T-cell (primary cell): ENCODE results near the gene KAZN. TPM values are rescaled to one million over a fixed set of nuclear protein-coding genes. Genes with fewer than 3 reads are reported as not detected.

Experiments
- ATAC-seq, 4 experiments: fragments of 200-7000 bp in 3 of 4; fragments of 150-1000 bp in 1 of 4; cut with Tn5 transposase; replicated peaks in 1 of 4; 1 replicate in 3 of 4; 2 replicates in 1 of 4; pipeline ENCODE4 v1.10.0; 2021; ENCODE audit warnings: moderate library complexity in 3 of 4, mild to moderate bottlenecking in 2 of 4, moderate number of reproducible peaks in 1 of 4
- CTCF ChIA-PET, 2 donors: fragments of 300-600 bp; sonication (Branson Sonifier 250); formaldehyde crosslinking; loops; one replicate each; lab custom pipeline; 2022; ENCODE audit warnings: antibody characterized with exemption in 2 of 2; lab: Charles Lee
- POLR2A ChIA-PET, 2 donors: fragments of 300-600 bp; sonication (Branson Sonifier 250); formaldehyde crosslinking; loops; one replicate each; lab custom pipeline; 2022; ENCODE audit warnings: antibody characterized with exemption in 2 of 2; lab: Charles Lee
- DNase-seq, 35 experiments: peaks; one replicate each; pipeline versions ENCODE4 v3.0.0 to v3.0.0-alpha.2; 2013 to 2023
- H3K27ac ChIP-seq: one replicate; pipeline ENCODE4 v1.5.1; 2013; ENCODE audit warnings: low read length
- H3K27me3 ChIP-seq, 2 experiments: replicated peaks in 1 of 2; 1 replicate in 1 of 2; 2 replicates in 1 of 2; pipeline versions ENCODE4 v1.6.1 to v1.7.0; 2013; ENCODE audit warnings: low read length in 1 of 2, mixed read lengths in 1 of 2; ENCODE audit not compliant: control insufficient read depth in 2 of 2, insufficient read depth in 2 of 2; ENCODE audit errors: extremely low read depth in 1 of 2
- H3K36me3 ChIP-seq, 2 donors: 1 replicate in 1 of 2; 2 replicates in 1 of 2; pipeline versions ENCODE4 v1.6.1 to v1.7.0; 2013; ENCODE audit warnings: low read length in 1 of 2; ENCODE audit not compliant: control insufficient read depth in 2 of 2, insufficient read depth in 1 of 2; ENCODE audit errors: extremely low read depth in 1 of 2
- H3K4me1 ChIP-seq, 2 experiments: 1 replicate in 1 of 2; 2 replicates in 1 of 2; pipeline versions ENCODE4 v1.6.1 to v1.7.0; 2013; ENCODE audit warnings: low read length in 2 of 2, mixed read lengths in 1 of 2; ENCODE audit not compliant: insufficient read depth in 2 of 2, control insufficient read depth in 1 of 2; ENCODE audit errors: extremely low read depth in 1 of 2
- H3K4me3 ChIP-seq, 2 donors: 1 replicate in 1 of 2; 2 replicates in 1 of 2; pipeline versions ENCODE4 v1.5.1 to v1.7.0; 2013; ENCODE audit warnings: mild to moderate bottlenecking in 2 of 2, low read length in 1 of 2, moderate library complexity in 1 of 2; ENCODE audit not compliant: control insufficient read depth in 1 of 2; ENCODE audit errors: extremely low read depth in 1 of 2
- H3K9me3 ChIP-seq: 2 replicates; pipeline ENCODE4 v1.7.0; 2013
- H3K27ac Mint-ChIP-seq, 2 donors: one replicate each; pipeline ENCODE4 v1.8.0; 2020 to 2021; ENCODE audit warnings: mild to moderate bottlenecking in 2 of 2, mixed read lengths in 2 of 2
- H3K27me3 Mint-ChIP-seq, 2 donors: one replicate each; pipeline ENCODE4 v1.8.0; 2021 to 2022; ENCODE audit warnings: mixed read lengths in 2 of 2
- H3K36me3 Mint-ChIP-seq: one replicate; pipeline ENCODE4 v1.8.0; 2021; ENCODE audit warnings: mixed read lengths
- H3K4me1 Mint-ChIP-seq, 3 donors: one replicate each; pipeline ENCODE4 v1.8.0; 2020 to 2022; ENCODE audit warnings: mixed read lengths in 3 of 3, mild to moderate bottlenecking in 1 of 3
- H3K4me3 Mint-ChIP-seq, 3 donors: one replicate each; pipeline ENCODE4 v1.8.0; 2020 to 2022; ENCODE audit warnings: mild to moderate bottlenecking in 3 of 3, mixed read lengths in 3 of 3, moderate library complexity in 3 of 3
- H3K9me3 Mint-ChIP-seq, 3 donors: one replicate each; pipeline ENCODE4 v1.8.0; 2020 to 2022; ENCODE audit warnings: mixed read lengths in 3 of 3
- WGBS: methylation state at CpG from one replicate; pipeline ENCODE4 v1.1.5; 2013; ENCODE audit warnings: missing lambda C conversion rate; ENCODE audit not compliant: insufficient coverage; 5-methylcytosine and 5-hydroxymethylcytosine counted together
- total RNA-seq, 35 experiments: library from RNA in 6 of 35; stranded (reverse) in 6 of 35; fragments of 120-200 nt in 1 of 35; gene quantifications; one replicate each; pipeline versions ENCODE4 v1.2.1 to v1.2.4 and lab custom pipeline; 2013 to 2026

KAZN gene
- total RNA-seq, 5 donors from 2014 or later (not counting 1 experiment from before 2014, with no cell fraction given) = 0.18 to 0.58 (median 0.30) TPM

DNA sequence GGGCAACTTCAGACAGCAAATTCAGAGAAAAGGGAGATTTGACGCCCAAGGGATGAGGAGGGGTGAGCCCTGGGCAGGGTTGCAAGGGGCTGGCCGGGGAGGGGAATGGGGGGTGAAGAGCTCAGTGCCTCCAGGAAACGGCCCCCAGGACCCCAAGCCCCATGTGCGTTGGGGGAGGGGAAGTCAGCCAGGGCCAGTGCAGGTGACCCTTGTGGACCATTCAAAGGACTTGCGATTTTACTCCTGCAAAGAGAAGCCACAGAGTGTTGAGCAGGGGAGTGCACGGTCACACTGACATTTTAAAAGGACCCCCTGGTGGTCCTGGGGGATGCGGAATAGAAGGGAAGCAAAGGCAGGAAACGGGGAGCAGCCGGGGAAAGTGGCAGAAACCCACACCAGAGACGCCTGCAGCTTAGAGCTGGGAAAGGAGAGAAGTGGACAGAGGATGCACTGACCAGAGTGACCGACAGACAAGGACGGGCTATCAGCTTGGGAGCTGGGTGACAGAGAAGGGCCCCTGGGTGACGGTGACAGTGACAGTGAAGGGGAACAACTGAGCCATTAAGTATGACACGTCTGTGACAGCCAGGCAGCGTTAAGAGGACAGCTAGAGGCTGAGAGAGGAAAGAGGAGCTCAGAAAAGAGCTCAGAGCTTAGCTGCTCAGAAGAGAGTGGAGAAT lies 501.1 kb downstream of the KAZN start:
- H3K4me3 ChIP-seq = no peak overlapping the region
- POLR2A ChIA-PET = no interaction called here
- Mint-ChIP-seq H3K4me3 (no peak overlapping the region), H3K36me3 (no peaks in the 10 kb centered on the region), H3K27me3 (peaks cover 28 to 45% of the 10 kb centered on the region in 2 donors), H3K9me3 (peaks cover 0 to 2% (median 0%) of the 10 kb centered on the region in 3 donors), H3K4me1 (peaks cover 5 to 12% (median 9%) of the 10 kb centered on the region in 3 donors), H3K27ac (no peak overlapping the region)
- no peak overlapping the region for H3K27ac ChIP-seq
- WGBS = 53% methylated on average over 12 of the region's 15 CpGs
- no peaks in the 10 kb centered on the region for H3K9me3 ChIP-seq
- CTCF ChIA-PET = interaction anchor here in 1 of 2 donors (0.5 kb wide), 1 partner anchor 116 kb away, joined by 3 read pairs; no protein-coding TSS in a partner anchor
- peaks cover 0 to 9% of the 10 kb centered on the region in 2 experiments for H3K4me1 ChIP-seq
- no peak for DNase-seq
- no peaks in the 10 kb centered on the region for H3K36me3 ChIP-seq
- peaks cover 0 to 55% of the 10 kb centered on the region in 2 experiments for H3K27me3 ChIP-seq
- no peak for ATAC-seq

DNA sequence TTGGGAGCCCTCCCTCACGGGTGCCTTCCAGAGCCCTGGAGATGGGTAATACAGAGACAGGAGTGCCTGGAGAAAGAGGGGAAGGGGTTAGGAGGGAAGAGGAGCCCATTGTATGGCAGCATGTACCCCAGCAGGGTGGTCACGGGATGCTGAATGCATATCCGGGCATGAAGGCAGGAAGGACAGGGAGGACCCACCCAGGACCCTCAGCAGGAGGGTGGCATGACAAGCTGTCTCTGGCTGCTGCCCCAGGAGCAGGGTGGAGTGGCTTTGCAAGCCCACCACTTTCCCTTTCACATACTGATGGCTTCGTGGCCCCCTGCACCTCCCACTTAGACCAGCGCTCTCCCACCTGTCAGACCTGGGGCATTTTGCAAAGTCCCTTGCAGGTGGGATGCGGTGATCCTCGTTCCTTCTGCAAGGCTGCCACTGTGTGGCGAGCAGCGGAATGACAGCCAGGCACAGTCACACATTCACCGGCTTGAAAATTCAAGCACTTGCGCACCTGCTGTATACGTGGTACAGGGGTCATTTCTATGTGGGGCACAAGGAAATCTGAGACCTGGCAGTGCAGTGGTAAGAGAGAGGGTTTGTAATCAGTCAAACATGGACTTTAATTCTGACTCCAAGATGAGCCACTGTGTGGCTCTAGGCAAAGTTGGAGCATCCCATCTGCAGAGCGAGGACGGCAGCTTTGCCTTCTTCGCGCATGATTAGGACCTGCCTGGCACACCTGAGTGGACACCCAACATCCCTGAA lies 501.8 kb downstream of the KAZN start:
- ATAC-seq (peak in 3 of 4 experiments; percentile 42 to 53 (median 46)), DNase-seq (peak in 29 of 35 experiments; percentile 9 to 55 (median 28))
- Histone ChIP-seq H3K4me1 (peaks cover 0 to 9% of the 10 kb centered on the region in 2 experiments), H3K27ac (no peak overlapping the region), H3K27me3 (peaks cover 0 to 52% of the 10 kb centered on the region in 2 experiments), H3K36me3 (no peaks in the 10 kb centered on the region), H3K4me3 (no peak overlapping the region), H3K9me3 (no peaks in the 10 kb centered on the region)
- H3K9me3 Mint-ChIP-seq = peaks cover 0 to 4% (median 0%) of the 10 kb centered on the region in 3 donors
- H3K36me3 Mint-ChIP-seq = no peaks in the 10 kb centered on the region
- ChIA-PET POLR2A (no interaction called here), CTCF (interaction anchor here in 1 of 2 donors (0.5 kb wide), 1 partner anchor 116 kb away, joined by 3 read pairs; no protein-coding TSS in a partner anchor)
- H3K4me1 Mint-ChIP-seq = peaks cover 5 to 12% (median 9%) of the 10 kb centered on the region in 3 donors
- no peak overlapping the region for H3K4me3 Mint-ChIP-seq
- WGBS = 15% methylated on average over 15 of the region's 16 CpGs
- H3K27me3 Mint-ChIP-seq = peaks cover 28 to 45% of the 10 kb centered on the region in 2 donors
- no peak overlapping the region for H3K27ac Mint-ChIP-seq

DNA sequence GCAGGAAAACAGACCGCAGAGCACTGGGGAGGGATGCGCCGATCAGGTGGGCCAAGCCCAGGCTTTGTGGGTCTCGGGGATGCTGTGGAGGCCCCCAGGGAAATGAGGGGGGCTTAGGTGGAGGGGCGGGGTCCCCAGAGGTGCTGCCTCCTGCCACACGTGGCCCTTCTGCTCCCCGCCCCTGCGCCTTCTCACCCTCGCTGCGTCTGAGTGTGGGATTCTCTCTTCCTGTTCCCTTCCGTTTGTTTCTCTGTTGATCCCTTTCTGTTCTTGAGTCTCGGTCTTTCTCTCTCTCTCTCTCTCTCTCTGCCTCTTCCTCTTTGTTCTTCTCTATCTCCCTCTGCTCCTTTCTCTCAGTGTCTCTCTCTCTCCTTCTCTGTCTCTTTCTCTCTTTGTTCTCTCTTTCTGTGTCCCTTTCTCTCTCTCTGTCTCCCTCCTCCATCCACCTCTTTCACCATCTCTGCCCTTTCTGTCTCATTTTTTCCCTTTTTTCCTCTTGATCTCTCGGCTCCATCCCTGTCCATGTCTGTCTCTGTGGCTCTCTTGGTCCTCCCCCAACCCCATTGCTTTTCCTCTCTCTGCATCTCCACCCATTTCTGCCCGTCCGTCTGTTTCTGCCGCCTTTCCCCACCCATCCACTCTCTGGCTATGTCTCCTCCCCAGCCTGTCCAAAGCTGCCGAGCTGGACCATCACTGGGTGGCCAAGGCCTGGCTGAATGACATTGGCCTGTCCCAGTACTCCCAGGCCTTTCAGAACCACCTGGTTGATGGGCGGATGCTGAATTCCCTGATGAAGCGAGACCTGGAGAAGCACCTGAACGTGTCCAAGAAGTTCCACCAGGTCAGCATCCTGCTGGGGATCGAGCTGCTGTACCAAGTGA lies 502.6 kb downstream of the KAZN start:
- Histone ChIP-seq H3K27ac (no peak overlapping the region), H3K36me3 (no peaks in the 10 kb centered on the region), H3K4me3 (no peak overlapping the region), H3K4me1 (peaks cover 0 to 9% of the 10 kb centered on the region in 2 experiments), H3K27me3 (peaks cover 0 to 55% of the 10 kb centered on the region in 2 experiments), H3K9me3 (no peaks in the 10 kb centered on the region)
- ChIA-PET POLR2A (no interaction called here), CTCF (no interaction called here)
- DNase-seq = no peak
- H3K4me3 Mint-ChIP-seq = no peak overlapping the region
- H3K27ac Mint-ChIP-seq = no peak overlapping the region
- H3K4me1 Mint-ChIP-seq = peaks cover 5 to 12% (median 9%) of the 10 kb centered on the region in 3 donors
- ATAC-seq = no peak
- H3K9me3 Mint-ChIP-seq = peaks cover 0 to 4% (median 0%) of the 10 kb centered on the region in 3 donors
- H3K27me3 Mint-ChIP-seq = peaks cover 28 to 42% of the 10 kb centered on the region in 2 donors
- 55% methylated on average over 13 of the region's 21 CpGs for WGBS
- no peaks in the 10 kb centered on the region for H3K36me3 Mint-ChIP-seq

DNA sequence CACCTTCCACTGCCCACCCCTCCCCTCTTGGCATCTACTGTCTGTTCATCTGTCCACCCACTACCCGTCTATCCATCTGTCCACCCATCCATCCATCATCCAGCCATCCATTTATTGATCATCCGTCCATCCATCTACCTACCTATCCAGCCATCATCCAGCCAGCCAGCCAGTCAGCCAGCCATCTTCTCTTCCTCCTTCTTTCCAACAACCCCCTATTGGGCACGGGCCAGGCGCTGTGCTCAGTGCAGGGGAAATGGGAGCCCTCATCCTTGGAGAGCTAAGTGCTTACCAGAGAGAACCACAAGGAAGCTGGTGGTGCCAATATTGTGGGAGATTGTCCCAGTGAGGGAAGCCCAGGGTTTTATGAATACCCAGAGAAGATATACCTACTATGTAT lies 503.3 kb downstream of the KAZN start:
- no peaks in the 10 kb centered on the region for H3K9me3 ChIP-seq
- no peaks in the 10 kb centered on the region for H3K36me3 ChIP-seq
- CTCF ChIA-PET = no interaction called here
- Mint-ChIP-seq H3K27me3 (peaks cover 28 to 42% of the 10 kb centered on the region in 2 donors), H3K4me1 (peaks cover 5 to 12% (median 9%) of the 10 kb centered on the region in 3 donors), H3K9me3 (peaks cover 0 to 4% (median 0%) of the 10 kb centered on the region in 3 donors), H3K4me3 (no peak overlapping the region), H3K27ac (no peak overlapping the region), H3K36me3 (no peaks in the 10 kb centered on the region)
- no peak for DNase-seq
- H3K27ac ChIP-seq = no peak overlapping the region
- no peak overlapping the region for H3K4me3 ChIP-seq
- POLR2A ChIA-PET = no interaction called here
- peaks cover 0 to 55% of the 10 kb centered on the region in 2 experiments for H3K27me3 ChIP-seq
- ATAC-seq = no peak
- WGBS = 94% methylated on average over 2 of the region's 4 CpGs
- peaks cover 0 to 9% of the 10 kb centered on the region in 2 experiments for H3K4me1 ChIP-seq

DNA sequence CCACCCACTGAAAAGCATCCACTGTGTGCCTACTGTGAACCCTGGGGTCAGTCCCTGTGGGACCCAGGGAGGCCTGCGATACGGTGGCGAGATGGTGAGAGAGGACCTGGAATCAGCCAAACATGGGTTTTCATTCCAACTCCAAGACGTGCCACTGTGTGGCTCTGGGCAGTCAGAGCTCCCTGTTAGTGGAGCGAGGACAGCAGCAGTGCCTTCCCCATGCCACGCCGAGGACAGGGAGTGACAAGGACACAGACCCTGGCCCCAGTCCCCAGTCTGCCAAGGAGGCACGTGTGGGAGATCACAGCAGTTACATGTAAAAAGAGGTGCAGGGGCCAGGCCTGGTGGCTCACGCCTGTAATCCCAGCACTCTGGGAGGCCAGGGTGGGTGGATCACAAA lies 504.2 kb downstream of the KAZN start:
- POLR2A ChIA-PET = no interaction called here
- no peak for DNase-seq
- peaks cover 0 to 9% of the 10 kb centered on the region in 2 experiments for H3K4me1 ChIP-seq
- H3K27ac Mint-ChIP-seq = no peak overlapping the region
- H3K27me3 ChIP-seq = peaks cover 0 to 55% of the 10 kb centered on the region in 2 experiments
- peaks cover 0 to 4% (median 0%) of the 10 kb centered on the region in 3 donors for H3K9me3 Mint-ChIP-seq
- no peaks in the 10 kb centered on the region for H3K9me3 ChIP-seq
- H3K4me3 Mint-ChIP-seq = no peak overlapping the region
- 83% methylated on average over 9 of the region's 9 CpGs for WGBS
- no peak for ATAC-seq
- no peaks in the 10 kb centered on the region for H3K36me3 Mint-ChIP-seq
- H3K27ac ChIP-seq = no peak overlapping the region
- H3K27me3 Mint-ChIP-seq = peaks cover 28 to 41% of the 10 kb centered on the region in 2 donors
- CTCF ChIA-PET = no interaction called here
- peaks cover 5 to 12% (median 9%) of the 10 kb centered on the region in 3 donors for H3K4me1 Mint-ChIP-seq
- no peaks in the 10 kb centered on the region for H3K36me3 ChIP-seq
- no peak overlapping the region for H3K4me3 ChIP-seq
